ENCODE data around the gene OVCA2.

GRCh38 chr17:2054512-2055291, 12.9 kb downstream of the OVCA2 start, which contains the start of gene HIC1:
- peak; percentile 95 to 99 (median 96) for TF ChIP-seq CTCF (IDR thresholded peaks at IDR 0.05)
- peak; percentile 16 for TF ChIP-seq POLR2A (IDR thresholded peaks at IDR 0.05)

All from testis (tissue), 2 donors.